IMR-90 (cell line): ENCODE measurements around the gene ATP6V0A4.

Experiments
- CTCF ChIP-seq: conservative IDR thresholded peaks from 2 replicates; pipeline ENCODE4 v1.5.1; 2012; ENCODE audit warnings: mild to moderate bottlenecking, low read depth, low read length, improper control_type of control experiment
- MAZ ChIP-seq: IDR thresholded peaks from 2 replicates; pipeline ENCODE4 v1.6.1; 2012; ENCODE audit warnings: low read depth, mild to moderate bottlenecking, low read length, improper control_type of control experiment, moderate library complexity, borderline replicate concordance
- RAD21 ChIP-seq: IDR thresholded peaks from 2 replicates; pipeline ENCODE4 v1.6.1; 2012; ENCODE audit warnings: low read length, improper control_type of control experiment

DNA sequence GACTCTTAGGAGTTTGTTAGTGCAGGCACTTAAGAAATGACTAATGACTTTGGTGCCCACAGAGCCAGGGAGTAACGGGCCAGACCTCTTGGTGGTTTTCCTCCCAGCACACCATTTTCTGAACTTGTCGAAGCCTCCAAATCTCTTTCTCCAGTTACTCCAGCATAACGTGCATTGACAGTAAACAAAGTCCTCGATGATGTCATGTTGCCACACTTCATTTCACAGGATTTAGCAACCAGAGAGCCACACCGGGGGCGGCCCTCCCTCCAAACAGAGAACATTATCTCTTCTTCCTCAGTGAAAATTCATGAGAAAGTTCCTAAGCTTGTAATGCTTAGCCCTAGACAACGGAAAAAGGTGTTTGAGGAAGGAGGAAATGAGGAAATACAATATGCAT is 92.8 kb downstream of the ATP6V0A4 start:
- TF ChIP-seq CTCF (no peak), MAZ (no peak), RAD21 (no peak)
